C1 segment of cervical spinal cord (tissue), 14 donors: ENCODE data around the gene TMEM273.
"Not testable (repeated sequence)": the region's sequence is repeated elsewhere in the genome, so short reads cannot be mapped to it uniquely, and the experiment has no call there.

Experiments
- DNase-seq, 14 donors: peaks; one replicate each; lab custom pipeline; 2025; lab: John Stamatoyannopoulos, UW

TMEM273 gene

DNA sequence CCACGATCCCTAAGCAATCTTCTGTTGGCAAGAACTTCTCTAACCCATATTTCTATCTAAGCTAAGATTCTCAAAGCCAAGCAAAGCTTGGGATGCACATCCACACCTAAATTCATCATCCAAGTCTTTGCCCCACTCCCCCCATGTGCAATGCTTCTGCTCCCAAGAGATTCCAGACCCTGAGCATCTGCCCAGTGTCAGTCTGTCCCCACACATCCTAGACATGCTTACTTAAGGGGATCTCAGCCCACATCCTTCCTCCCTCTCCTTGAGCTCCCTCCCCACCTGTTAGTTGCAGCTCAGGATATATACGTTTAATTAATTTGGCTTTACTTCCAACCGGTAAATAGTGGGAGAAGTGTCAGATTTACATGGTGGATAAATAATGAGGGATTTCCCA is 17.0 kb upstream of the TMEM273 start:
- DNase-seq, result no peak

DNA sequence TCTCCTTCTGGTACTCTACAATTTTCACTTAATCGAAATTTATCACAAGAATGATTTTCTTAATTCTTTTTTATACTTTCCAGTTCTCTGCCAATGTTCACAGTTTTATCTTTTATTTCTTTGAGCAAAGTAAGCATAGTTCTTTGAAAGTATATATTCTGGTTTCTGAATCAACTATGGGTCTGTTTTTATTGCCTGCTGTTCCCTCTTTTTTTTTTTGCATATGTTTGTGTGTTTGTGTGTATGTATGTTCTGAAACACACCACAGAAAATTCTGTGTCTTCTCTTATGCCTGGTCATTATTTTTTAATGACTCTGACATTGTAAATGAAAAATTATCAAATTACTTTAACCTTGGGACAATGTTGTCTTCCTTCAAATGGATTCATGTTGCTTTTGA is 15.9 kb upstream of the TMEM273 start:
- no peak for DNase-seq

DNA sequence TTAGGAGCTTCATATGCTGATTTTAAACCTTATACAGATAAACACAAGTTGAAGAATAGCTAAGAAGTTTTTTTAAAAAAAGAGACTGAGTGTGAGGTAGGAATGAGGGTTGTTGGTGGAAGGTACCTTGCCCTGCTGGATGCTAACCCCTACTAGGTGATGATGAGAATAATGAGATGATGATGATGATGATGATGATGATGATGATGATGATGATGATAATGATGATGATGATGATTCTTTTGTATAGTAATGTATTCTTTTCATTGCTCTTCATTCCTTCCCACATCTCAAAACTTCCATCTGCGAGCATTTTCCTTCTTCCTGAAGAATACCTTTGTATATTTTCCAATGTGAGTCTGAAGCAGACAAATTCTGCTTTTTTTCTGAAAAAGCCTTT is 14.1 kb upstream of the TMEM273 start:
- no peak for DNase-seq

DNA sequence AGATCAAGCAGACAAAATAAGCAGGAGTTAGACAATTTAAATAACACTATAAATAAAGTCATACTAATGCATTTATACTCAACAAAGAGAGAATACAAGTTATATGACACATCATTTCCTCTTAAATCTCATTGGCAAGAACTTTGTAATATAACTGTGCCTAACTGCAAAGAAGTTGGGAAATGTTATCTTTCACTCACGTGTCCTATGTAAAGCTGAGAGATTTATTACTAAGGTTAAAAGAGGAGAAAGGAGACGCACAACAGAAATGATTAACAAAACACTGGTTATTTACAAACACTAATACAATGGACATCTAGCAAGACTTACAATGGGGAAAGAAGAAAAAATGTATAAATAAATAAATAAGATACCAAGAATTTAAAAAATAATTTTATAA is 12.7 kb upstream of the TMEM273 start:
- no peak for DNase-seq

DNA sequence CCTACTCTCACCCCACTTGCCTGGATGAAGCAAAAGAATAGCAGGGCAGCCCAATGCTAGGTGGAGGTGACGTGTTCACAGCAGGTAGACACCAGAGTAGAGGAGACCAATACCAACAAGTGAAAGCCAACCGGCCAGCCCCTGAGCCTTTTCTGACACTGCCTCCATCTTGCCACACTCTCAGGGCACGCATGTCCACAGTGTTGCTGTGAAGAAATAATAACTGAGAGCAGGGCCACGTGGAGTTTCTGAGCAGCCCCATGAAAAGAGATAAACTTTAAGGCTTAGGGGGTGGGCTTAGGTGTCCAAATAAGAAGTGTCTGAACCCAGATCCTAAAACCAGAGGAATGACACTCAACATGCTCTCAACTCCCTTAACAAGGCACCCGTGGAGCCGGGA is 9.0 kb upstream of the TMEM273 start:
- DNase-seq, result no peak

DNA sequence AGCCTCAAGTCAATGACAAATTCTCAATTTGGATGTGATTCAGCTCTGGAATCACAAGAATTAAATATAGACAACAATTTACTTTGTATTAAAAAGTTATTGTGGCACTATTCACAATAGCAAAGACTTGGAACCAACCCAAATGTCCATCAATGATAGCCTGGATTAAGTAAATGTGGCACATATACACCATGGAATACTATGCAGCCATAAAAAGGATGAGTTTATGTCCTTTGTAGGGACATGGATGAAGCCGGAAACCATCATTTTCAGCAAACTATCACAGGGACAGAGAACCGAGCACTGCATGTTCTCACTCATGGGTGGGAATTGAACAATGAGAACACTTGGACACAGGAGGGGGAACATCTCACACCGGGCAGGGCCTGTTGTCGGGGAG is 7.7 kb upstream of the TMEM273 start:
- not testable (repeated sequence) for DNase-seq

DNA sequence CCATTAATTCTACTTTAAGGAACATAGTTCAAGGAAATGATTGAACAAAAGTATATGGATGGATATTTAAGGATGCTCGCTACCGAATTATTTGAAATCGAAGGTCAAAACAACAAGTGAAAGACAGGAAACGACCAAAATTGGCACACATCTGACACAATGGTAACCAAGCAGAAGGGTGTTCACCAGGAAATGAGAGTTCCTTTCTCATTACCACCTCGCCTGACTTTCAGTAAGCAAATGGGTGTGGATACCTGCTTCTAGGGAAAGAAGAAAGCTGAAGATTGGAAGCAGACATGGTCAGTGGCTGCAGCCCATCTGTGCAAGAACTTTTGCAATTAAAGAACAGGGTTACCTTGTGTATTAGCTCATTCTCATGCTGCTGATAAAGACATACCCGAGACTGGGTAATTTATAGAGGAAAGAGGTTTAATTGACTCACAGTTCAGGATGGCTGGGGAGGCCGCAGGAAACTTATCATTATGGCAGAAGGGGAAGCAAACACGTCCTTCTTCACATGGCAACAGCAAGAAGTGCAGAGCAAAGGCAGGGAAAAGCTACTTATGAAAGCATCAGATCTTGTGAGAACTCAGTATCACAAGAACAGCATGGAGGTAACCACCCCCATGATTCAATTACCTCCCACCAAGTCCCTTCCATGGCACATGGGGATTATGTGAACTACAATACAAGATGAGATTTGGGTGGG is 6.2 kb upstream of the TMEM273 start:
- no peak for DNase-seq

DNA sequence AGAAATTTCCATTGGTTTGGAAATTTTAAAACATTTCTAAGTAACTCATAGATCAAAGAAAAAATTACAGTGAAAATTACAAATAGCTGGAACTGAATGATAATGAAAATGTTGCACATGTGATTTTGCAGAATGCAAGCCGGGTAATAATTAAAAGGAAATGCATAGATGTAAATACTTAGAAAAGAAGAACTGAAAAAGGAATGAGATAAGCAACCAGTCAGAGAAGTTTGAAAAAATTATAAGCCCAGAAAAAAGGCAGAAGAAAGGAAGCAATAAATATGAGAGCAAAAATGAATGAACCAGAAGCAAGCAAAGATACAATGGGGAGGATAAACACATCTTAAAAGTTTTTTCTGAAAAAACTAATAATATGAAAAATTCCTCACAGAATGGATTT is 3.2 kb upstream of the TMEM273 start:
- DNase-seq, result no peak

DNA sequence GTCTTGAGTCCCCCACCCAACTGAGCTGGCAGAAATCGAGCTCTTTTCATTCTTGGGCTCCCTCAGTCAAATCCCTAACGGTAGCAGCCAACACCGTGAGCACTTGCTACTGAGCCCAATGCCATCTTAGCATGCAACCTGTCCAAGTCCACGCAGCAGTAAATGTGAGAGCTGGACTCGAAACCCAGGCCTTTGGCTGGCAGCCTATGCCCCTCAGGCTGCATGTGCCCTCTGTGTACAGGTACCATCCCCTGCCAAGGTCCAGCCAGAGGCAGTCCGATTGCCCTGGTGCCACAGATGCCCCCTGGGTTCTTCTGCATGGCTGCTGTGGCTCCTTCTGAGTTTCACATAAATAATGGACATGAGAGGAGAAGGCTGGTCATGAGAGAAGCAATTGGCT is 1.2 kb upstream of the TMEM273 start:
- no peak for DNase-seq

DNA sequence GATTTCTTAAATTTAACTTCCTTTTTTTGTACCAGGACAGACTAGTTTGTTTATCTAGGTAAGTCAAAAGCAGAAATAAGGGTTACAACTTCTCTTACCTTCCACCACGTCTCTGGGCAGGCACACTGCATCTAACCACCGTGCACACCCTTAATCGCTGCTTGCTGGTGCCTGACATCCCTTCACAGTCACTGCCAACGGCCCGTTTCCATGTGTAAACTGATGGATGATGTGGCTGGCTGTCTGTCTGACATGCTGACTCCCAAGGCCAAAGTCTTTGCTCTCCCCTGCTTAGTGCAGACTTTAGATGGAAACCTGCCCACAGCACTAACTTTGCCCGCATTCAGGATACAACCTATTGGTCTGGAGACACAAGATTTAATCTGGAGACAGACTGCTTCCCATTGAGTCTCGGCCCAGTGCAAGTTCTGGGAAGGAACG is 1.1 kb downstream of the TMEM273 start:
- DNase-seq, result peak in 2 of 14 donors; percentile 25 to 36

DNA sequence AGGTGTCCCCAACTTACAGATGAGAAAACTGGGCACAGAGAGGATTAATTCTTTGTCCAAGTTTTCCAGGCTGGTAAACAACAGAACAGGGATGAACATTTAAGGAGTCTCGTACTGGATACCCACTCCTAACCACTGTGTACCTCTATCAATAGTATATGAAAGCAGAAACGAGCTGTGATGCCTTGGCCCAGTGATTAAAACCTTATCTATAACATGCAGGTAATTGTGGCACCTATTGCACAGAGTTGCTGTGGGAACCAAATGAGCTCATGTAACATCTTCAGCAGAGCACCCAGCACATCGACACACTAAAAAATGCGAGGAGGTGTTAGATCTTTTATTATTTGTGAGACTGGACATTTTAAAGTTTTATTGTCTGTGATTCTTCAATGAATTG is 1.6 kb downstream of the TMEM273 start:
- no peak for DNase-seq

DNA sequence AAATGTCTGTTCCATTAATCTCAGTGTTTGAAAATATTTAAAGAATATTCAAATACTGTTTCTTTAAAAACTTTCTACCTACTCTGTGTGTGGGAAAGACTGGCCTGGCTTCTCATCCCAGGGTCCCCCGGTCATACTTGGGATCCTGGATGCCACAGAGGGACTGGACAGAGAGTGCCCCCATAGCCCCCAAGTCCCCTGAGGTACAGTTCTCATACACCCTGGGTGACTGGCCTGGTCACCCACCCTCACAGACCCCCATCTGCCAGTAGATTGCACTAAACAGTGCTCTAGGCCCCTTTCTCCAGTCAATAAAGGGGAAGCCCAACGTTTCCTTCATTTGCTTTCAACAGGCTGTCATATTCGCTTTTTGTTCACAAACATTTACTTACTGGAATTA is 3.0 kb downstream of the TMEM273 start:
- no peak for DNase-seq

DNA sequence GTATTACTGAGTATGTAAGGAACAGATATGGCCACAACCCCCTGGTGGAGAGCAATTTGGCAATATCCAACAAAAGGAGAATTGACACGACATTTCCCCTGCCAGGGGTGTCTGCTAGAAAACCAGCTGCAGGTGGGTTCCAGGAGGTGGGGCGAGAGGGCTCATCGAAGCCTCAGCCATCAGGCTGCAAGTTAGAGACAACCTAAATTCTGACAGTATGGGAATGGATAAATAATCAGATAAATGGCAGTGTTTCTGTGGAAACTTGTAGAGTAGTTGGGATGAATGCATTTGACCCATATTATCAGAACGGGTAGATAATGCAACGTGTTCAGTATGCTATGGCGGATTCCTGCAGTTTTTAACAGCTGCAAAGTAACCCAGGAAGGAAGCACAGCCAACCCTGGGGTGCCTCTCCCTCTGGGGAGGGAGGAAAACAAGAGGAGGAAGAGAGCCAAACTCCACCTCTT is 3.5 kb downstream of the TMEM273 start:
- DNase-seq, result no peak

DNA sequence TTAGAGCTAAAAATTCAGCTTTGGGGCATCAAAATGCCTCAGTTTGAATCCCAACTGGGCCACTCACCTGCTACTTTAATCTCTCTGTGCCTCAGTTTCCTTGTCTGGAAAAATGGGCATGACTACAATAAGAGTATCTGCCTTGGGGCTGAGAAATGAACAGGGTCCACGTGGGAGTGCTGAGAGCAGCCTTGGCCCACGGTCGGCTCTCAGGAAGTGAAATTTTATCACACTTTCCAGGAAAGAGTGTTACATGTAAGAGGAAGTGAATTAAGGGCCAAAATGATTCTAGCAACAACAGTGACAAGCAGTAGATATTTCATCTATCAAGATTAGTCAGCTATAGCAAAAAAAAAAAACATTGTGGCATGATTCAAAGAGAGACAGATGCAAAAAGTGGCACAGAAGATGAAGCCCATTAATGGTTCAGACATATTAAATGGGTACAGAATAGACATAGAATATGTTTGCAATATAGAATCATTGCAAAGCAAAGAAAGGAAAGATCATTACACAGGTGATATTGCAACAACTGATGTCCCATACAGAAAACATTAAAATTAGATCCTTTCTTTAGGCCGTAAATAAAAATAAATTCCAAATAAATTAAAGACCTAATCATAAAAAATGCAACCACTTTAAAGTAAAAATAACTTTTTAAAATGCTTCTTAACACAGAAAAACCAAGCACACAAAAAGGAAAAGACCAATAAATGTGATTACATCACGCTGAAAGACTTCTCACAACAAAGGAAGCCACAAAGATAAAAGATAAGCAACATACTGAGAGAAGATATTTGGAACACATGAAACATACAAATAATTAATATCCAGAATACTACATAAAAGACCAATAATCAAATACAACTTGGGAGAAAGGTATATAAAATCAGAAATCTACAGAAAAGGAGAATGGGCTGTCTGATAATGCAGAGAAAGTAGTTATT is 4.3 kb downstream of the TMEM273 start:
- no peak for DNase-seq

DNA sequence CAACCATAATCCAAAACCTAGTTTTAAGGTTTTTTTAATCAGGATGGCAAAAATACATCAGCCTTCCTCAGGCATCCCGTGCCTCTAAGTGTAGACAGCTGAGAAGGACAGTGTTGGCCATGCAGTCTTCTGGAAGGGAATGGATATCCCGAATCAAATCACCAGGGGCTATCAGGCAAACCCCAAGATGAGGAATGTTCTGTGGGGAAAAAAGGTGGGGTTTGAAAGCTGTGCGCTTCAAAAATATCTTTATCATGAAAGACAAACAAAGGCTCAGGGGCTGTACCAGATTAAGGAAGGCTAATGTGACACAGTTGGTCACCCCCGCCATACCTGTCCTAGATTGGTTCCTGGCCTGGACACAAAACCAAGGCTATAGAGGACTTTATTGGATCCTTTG is 5.4 kb downstream of the TMEM273 start:
- no peak for DNase-seq

DNA sequence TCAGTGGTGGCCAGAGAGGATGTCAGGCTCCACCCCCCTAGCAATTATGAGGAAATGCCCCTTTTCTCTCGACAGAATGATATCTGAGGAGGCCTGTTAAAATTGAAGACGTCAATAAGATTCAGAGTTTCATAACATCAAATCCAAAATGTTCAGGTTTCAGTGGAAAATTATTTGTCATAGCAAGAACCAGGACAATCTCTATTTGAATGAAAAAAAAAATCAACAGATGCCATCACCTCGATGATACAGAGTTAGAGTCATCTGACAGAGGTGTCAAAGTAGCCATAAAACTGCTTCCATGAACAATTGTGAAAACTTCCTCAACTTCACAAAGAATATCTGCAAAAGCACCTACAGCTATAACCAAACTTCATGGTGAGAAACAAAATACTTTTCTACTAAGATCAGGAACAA is 7.7 kb downstream of the TMEM273 start:
- no peak for DNase-seq

DNA sequence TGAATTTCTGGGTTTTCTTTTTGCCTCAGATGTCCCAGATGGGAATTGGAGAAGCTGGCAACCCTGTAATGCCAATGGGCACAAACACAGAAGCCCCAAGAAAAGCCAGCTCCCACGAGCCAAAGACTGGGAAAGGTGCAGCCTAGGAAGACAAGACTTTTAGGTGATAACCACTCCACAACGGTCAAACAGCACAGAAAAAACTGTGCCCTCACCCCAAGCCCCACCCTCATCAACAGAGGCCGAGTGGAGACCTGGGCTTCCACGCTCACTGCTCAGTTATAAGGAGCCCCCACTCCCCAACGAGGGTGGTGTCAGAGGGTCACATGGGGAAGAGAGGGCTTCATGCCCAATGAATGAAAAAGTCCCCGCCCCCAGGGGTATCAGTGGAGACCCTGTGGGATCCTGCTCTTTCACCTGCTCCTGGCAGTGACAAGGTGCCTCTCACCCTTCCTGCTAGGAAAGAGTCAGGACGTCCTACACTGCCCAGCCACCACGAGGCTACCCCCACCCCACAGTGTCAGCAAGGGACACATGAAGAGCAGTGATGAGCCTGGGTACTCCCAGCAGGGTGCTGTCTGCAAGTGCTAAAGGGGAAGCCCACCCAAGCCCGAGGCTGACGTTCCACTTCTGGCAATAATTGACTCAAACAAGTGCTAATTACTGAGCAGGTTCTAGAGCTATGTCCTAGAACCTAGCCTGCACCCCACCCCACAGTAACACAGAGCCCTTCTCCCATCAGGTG is 8.3 kb downstream of the TMEM273 start:
- DNase-seq, result no peak

DNA sequence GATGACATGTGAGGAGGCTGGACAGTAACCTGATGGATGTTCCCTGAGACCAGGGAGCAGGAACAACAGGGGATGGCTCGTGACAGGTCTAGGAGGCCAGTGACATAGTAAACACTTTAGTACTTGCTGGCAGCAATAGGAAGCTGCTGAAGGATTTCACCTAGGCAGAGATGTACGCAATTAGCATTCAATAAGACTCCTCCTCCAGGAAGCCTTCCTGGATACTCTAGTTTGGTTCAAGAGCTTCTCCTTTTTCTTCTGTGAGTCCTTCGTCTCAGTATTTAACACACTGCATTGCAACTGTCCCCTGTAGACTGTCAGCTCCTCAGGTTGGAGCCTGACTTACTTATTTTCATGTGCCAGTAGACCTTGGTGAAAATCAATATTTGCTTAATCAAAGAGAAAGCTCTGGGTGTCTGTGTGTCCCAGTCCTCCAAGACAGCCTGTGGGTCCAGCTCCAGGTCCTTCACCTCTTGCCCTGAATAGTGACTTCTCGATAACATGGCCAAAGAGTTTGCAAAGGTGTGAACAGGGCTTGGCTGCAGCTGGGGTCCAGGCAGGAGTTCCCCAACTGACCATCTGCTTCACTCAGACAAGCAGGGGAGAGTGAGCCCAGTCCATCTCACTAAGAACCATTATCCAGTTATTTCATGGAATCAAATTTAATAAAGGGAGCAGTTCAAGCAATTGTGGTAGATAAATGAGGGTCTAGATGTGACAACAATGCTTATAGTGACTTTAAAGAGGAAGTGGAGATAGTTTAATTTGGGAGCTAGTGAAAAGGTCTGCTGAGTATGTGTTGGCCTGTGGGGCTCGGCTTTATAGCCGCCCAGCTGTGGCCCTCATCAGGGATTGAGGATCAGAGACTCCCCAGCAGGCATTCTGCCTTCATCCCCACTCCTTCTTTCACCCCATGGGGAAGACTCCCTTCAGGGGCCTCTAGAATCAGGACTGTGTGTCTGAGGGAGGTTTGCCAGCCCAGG is 9.4 kb downstream of the TMEM273 start:
- DNase-seq, result no peak

DNA sequence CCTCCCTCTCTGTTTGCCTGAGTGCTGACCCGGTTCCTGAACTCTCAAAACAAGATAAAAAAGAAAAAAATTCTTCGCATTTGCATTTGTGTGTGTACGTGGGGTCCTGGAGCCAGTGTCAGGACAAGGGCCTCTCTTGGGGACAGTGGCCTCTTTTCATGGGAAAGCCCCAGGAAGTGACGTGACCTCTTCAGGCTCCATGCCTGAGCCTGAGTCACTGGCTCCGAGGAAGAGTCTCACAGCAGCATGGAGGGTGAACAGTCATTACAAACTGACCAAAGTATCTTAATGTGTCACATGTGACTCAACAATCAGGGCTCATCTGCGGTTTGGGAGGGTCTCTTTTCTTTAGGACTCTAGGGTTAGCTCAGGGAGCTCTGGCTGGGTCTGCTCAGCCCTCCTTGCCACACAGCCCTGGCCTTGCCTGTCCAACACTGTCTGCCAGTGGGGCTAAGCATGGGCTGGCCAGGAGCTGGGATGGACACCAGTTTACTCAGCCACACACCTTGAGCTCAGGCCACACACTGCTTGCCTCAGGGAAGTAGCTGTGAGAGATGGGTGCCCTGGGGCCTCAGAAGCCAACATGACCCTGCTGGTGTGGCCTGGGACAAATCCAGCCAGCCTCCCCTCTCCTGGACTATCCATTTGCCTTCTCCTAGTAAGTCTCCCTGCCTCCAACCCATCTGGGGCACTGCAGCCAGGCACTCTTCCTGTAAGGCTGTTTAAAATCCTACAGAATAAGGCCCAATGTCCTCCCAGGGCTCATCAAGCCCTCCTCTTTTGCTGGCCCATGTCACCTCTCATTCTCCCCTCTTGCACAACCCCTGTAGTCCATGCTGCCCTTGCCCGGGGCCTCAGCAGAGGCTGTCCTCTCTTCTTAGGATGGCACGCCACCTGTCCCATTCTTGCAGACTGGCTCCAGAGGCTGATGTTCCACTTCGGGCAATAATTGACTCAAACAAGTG is 10.5 kb downstream of the TMEM273 start:
- DNase-seq, result peak in 4 of 14 donors; percentile 26 to 72 (median 43)
